ENCODE data around the gene PRSS48. TPM values are rescaled to one million over a fixed set of nuclear protein-coding genes. Genes with fewer than 3 reads are reported as not detected.

Gene PRSS48
- total and polyA plus RNA-seq, 10 of the 15 experiments (the other 5 are each of a cell fraction or from before 2014, with no cell fraction given): not detected

GRCh38 chr4:151324124-151324751 lies 47.3 kb downstream of the PRSS48 start (continued):
- no peak for TF ChIP-seq ZNF592 (IDR thresholded peaks at IDR 0.05)
- TF ChIP-seq SMAD5 (IDR thresholded peaks at IDR 0.05; ENCODE audit: low read depth): no peak
- no peak for TF ChIP-seq RAD21 (IDR thresholded peaks at IDR 0.05; ENCODE audit: insufficient read depth, low read depth, low read length)
- TF ChIP-seq RBBP5 (conservative IDR thresholded peaks at IDR 0.05): no peak
- TF ChIP-seq BCL3 (IDR thresholded peaks at IDR 0.05; ENCODE audit: borderline replicate concordance, insufficient read depth, low read depth, low read length, poor library complexity, severe bottlenecking): no peak
- TF ChIP-seq BHLHE40 (IDR thresholded peaks at IDR 0.05; ENCODE audit: borderline replicate concordance in 1 of 2, low read depth in 2 of 2, low read length in 1 of 2): no peak
- TF ChIP-seq ZBTB11 (CRISPR knock-in tag; IDR thresholded peaks at IDR 0.05): no peak
- no peak for TF ChIP-seq SMARCA5 (IDR thresholded peaks at IDR 0.05)

Data from GM12878 (cell line).